GM13976 (cell line): ENCODE data around the gene CNTNAP1.

Experiments used
- DNase-seq: peaks from one replicate; pipeline ENCODE4 v3.0.0; 2012; ENCODE audit warnings: low spot score
- CTCF ChIP-seq: IDR thresholded peaks from 2 replicates; pipeline ENCODE4 v1.5.1; 2012; ENCODE audit warnings: borderline replicate concordance, mild to moderate bottlenecking; ENCODE audit not compliant: insufficient read depth; ENCODE audit errors: extremely low read depth, missing control alignments, control extremely low read depth
- in situ Hi-C: fragments of 300-500 bp; cut with MboI; formaldehyde crosslinking; loops from one replicate; pipeline ENCODE4 v1.12.0; 2022; ENCODE audit warnings: low sequenced_read_pairs, mixed read lengths, inconsistent platforms; ENCODE audit not compliant: unreplicated experiment

CNTNAP1 gene

DNA sequence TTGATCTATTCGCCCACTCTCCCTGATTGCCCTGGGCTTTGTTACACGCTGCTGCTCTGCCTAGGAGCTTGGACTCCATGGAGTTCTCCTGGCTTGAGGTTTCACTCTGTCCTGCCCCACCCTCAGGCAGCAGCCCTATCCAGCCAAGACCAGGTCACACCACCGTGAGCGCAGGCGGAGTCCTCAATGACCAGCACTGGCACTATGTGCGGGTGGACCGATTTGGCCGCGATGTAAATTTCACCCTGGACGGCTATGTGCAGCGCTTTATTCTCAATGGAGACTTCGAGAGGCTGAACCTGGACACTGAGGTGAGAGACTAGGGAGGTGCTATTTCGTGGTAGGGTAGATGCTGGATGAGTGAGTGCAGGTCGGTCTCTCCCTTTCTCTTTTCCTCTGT is 3.5 kb downstream of the CNTNAP1 start:
- in situ Hi-C loops, result no loop called here
- no peak for DNase-seq

GRCh38 chr17:42686520-42687128 is 4.3 kb downstream of the CNTNAP1 start:
- in situ Hi-C loops, result no loop called here
- no peak for TF ChIP-seq CTCF
- DNase-seq, result no peak

More for the DNA sequence above, 3.5 kb downstream of the CNTNAP1 start:
- no peak for TF ChIP-seq CTCF

GRCh38 chr17:42687707-42688320 is 5.5 kb downstream of the CNTNAP1 start:
- in situ Hi-C loops, result no loop called here

GRCh38 chr17:42690596-42690995 is 8.3 kb downstream of the CNTNAP1 start:
- no peak for TF ChIP-seq CTCF
- in situ Hi-C loops, result no loop called here
- DNase-seq, result no peak

More at GRCh38 chr17:42687707-42688320, 5.5 kb downstream of the CNTNAP1 start:
- DNase-seq, result no peak
- TF ChIP-seq CTCF, result no peak

- in situ Hi-C loops, result no loop called here
- DNase-seq, result no peak
- no peak for TF ChIP-seq CTCF
Observed at GRCh38 chr17:42691021-42691545, 8.8 kb downstream of the CNTNAP1 start.

DNA sequence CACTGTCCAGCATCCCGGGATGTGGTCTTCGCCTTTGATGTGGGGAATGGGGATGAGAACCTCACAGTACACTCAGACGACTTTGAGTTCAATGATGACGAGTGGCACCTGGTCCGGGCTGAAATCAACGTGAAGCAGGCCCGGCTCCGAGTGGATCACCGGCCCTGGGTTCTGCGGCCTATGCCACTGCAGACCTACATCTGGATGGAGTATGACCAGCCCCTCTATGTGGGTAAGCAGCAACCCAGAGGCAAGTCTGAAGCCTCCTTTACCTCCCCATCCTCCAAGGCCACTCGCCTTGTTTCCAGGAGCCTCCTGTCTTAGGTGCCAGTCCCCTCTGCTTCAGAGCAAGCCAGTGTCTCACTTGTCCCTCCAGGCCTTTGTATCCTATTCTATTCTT is 10.2 kb downstream of the CNTNAP1 start:
- no peak for DNase-seq
- in situ Hi-C loops, result no loop called here
- no peak for TF ChIP-seq CTCF
